EH (cell line): ENCODE results near the gene OIT3.

ENCODE experiments used
- DNase-seq: peaks from one replicate; pipeline ENCODE4 v3.0.0-alpha.2; 2015; ENCODE audit warnings: low read depth

The OIT3 gene

GRCh38 chr10:72952642-72953158 lies 59.2 kb downstream of the OIT3 start:
- no peak for DNase-seq

- peak; percentile 25 for DNase-seq
Measured at GRCh38 chr10:72953687-72954086, 60.1 kb downstream of the OIT3 start.

GRCh38 chr10:72954230-72954595 lies 60.7 kb downstream of the OIT3 start:
- DNase-seq = no peak

- no peak for DNase-seq
Measured at GRCh38 chr10:72954596-72955554, 61.3 kb downstream of the OIT3 start, which contains the start of gene PLA2G12B. TSS of gene PLA2G12B (minus strand) at chr10:72954806. CDS start at chr10:72954685, 121 bp downstream.

GRCh38 chr10:72956001-72956400 lies 62.5 kb downstream of the OIT3 start:
- no peak for DNase-seq

GRCh38 chr10:72976886-72977285 lies 83.3 kb downstream of the OIT3 start:
- DNase-seq = no peak

GRCh38 chr10:72979709-72980108 lies 86.2 kb downstream of the OIT3 start:
- no peak for DNase-seq

- no peak for DNase-seq
Measured at GRCh38 chr10:72980348-72980747, 86.8 kb downstream of the OIT3 start.

GRCh38 chr10:72981028-72981881 lies 87.7 kb downstream of the OIT3 start:
- DNase-seq = no peak

- DNase-seq = peak; percentile 30
Measured at GRCh38 chr10:72981882-72982529, 88.5 kb downstream of the OIT3 start.
